Measurements from ENCODE around the gene MRPL12. TPM values are rescaled to one million over a fixed set of nuclear protein-coding genes. Genes with fewer than 3 reads are reported as not detected.
A peak's percentile ranks its signal among the peaks of the same experiment; 100 is the strongest.

The MRPL12 gene
- total RNA-seq, 1 donor from 2014 or later: 13.2 TPM

DNA sequence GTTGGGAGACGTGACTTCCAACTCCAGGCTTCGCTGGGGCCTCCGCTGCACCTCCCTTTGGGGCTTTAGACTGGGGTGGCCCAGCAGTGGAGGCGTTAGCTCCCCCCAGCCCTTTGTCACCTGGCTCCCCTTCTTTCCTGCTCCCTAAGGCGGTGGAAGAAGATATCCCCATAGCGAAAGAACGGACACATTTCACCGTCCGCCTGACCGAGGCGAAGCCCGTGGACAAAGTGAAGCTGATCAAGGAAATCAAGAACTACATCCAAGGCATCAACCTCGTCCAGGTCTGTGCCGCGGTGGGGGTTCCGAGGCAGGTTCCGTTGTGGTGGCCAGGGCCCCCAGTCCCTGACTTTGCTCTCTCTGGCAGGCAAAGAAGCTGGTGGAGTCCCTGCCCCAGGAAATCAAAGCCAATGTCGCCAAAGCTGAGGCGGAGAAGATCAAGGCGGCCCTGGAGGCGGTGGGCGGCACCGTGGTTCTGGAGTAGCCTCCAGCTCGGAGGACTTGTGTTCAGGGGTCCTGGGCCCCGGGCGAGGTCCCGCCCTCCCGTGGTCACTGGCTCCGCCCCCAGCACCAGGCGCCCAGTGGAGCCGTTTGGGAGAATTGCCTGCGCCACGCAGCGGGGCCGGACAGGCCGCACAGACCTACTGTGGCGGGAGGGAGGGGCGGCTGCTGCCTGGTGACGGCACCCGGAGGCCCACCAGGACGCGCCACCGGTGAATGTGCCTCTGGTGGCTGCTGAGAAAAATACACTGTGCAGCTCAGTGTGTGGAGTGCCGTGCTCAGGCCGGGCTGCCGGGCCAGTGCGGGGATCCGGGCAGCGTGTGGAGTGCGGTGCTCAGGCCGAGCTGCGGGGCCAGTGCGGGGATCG, 3.8 kb downstream of the MRPL12 start:
- no peak overlapping the region for H3K9ac ChIP-seq
- no peak overlapping the region for H3K4me2 ChIP-seq
- Mint-ChIP-seq H3K4me1 (peaks cover 25% of the 10 kb centered on the region), H3K27ac (no peak overlapping the region), H3K9me3 (no peaks in the 10 kb centered on the region), H3K4me3 (no peak overlapping the region), H3K36me3 (peaks cover 13% of the 10 kb centered on the region), H3K27me3 (ENCODE audit: insufficient read depth, low read depth) (peaks cover 7% of the 10 kb centered on the region)
- H3K27me3 ChIP-seq: peaks cover 21% of the 10 kb centered on the region
- no peaks in the 10 kb centered on the region for H3K36me3 ChIP-seq
- no peak overlapping the region for H2AFZ ChIP-seq (replicated peaks)
- H3K27ac ChIP-seq: no peak overlapping the region
- H3K4me1 ChIP-seq: peaks cover 27% of the 10 kb centered on the region
- DNase-seq (ENCODE audit: low spot score): no peak
- no peaks in the 10 kb centered on the region for H3K9me3 ChIP-seq (ENCODE audit: low read depth)
- peaks cover 44% of the 10 kb centered on the region for H3F3A ChIP-seq (ENCODE audit: low read depth)
- no peak for TF ChIP-seq EZH2 (IDR thresholded peaks at IDR 0.05)
- TF ChIP-seq EZH2phosphoT487 (IDR thresholded peaks at IDR 0.05): no peak
- TF ChIP-seq, protein P1, sequence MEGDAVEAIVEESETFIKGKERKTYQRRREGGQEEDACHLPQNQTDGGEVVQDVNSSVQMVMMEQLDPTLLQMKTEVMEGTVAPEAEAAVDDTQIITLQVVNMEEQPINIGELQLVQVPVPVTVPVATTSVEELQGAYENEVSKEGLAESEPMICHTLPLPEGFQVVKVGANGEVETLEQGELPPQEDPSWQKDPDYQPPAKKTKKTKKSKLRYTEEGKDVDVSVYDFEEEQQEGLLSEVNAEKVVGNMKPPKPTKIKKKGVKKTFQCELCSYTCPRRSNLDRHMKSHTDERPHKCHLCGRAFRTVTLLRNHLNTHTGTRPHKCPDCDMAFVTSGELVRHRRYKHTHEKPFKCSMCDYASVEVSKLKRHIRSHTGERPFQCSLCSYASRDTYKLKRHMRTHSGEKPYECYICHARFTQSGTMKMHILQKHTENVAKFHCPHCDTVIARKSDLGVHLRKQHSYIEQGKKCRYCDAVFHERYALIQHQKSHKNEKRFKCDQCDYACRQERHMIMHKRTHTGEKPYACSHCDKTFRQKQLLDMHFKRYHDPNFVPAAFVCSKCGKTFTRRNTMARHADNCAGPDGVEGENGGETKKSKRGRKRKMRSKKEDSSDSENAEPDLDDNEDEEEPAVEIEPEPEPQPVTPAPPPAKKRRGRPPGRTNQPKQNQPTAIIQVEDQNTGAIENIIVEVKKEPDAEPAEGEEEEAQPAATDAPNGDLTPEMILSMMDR (IDR thresholded peaks at IDR 0.05): no peak
- H3K79me2 ChIP-seq (ENCODE audit: low read depth): peaks cover 35% of the 10 kb centered on the region
- no peak overlapping the region for H3K4me3 ChIP-seq
- peaks cover 12% of the 10 kb centered on the region for H4K20me1 ChIP-seq (ENCODE audit: low read depth)

DNA sequence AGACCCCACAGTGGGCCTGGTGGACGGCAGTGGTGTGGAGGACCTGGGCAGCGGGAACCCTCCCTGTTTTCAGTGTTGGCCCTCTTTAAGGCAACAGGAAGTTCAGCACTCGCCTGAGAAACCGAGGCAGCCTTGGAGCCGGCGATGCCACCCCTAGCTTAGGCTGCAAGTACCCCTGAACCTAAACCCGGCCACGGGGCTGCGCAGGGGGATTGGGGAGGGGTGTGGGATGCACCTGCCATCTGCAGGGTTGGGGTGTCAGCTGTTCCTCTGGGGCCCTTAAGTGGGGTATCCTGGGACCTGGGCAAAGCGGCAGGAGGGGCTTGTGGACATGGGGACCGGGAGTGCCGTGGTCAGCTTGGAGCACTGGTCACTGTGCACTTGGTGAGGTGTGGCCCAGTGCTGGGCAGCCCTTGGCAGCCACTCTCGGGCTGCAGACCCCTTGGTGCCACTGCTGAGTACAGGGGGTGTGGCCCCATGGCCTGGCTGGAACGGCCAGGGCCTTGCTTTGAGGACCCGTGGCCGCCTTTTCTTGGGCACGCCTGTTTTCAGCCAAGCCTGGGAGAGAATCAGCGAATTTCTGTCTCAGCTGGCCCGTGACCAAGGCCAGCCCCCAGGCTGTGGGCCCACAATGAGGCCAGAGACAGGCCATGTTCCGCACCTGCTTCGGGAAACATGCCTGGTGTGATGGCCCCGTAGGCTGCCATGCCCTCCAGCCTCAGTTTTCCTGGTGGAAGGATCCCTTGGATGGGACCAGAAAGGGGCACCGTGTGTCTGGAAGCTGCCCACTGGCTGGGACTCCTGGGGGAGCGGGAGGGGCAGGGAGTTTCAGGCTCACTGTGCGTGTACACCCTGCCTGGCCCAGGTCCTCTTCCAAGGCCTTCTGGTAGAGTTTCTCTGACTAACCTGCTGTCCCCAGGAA, 4.8 kb downstream of the MRPL12 start:
- no peak for DNase-seq (ENCODE audit: low spot score)
- Mint-ChIP-seq H3K4me3 (no peak overlapping the region), H3K4me1 (peaks cover 22% of the 10 kb centered on the region), H3K9me3 (no peaks in the 10 kb centered on the region), H3K27me3 (ENCODE audit: insufficient read depth, low read depth) (peaks cover 4% of the 10 kb centered on the region), H3K36me3 (peaks cover 13% of the 10 kb centered on the region), H3K27ac (no peak overlapping the region)
- H3K4me1 ChIP-seq: peaks cover 30% of the 10 kb centered on the region
- no peaks in the 10 kb centered on the region for H3K9me3 ChIP-seq (ENCODE audit: low read depth)
- H2AFZ ChIP-seq (replicated peaks): no peak overlapping the region
- H3K4me3 ChIP-seq: no peak overlapping the region
- peaks cover 11% of the 10 kb centered on the region for H4K20me1 ChIP-seq (ENCODE audit: low read depth)
- H3K27me3 ChIP-seq: peaks cover 21% of the 10 kb centered on the region
- H3K27ac ChIP-seq: no peak overlapping the region
- H3K79me2 ChIP-seq (ENCODE audit: low read depth): peaks cover 33% of the 10 kb centered on the region
- H3K36me3 ChIP-seq: no peaks in the 10 kb centered on the region
- no peak overlapping the region for H3K4me2 ChIP-seq
- H3K9ac ChIP-seq: no peak overlapping the region
- H3F3A ChIP-seq (ENCODE audit: low read depth): peaks cover 44% of the 10 kb centered on the region
- TF ChIP-seq EZH2phosphoT487 (IDR thresholded peaks at IDR 0.05) (no peak), EZH2 (IDR thresholded peaks at IDR 0.05) (no peak)
- TF ChIP-seq, protein P1 (IDR thresholded peaks at IDR 0.05): no peak

DNA sequence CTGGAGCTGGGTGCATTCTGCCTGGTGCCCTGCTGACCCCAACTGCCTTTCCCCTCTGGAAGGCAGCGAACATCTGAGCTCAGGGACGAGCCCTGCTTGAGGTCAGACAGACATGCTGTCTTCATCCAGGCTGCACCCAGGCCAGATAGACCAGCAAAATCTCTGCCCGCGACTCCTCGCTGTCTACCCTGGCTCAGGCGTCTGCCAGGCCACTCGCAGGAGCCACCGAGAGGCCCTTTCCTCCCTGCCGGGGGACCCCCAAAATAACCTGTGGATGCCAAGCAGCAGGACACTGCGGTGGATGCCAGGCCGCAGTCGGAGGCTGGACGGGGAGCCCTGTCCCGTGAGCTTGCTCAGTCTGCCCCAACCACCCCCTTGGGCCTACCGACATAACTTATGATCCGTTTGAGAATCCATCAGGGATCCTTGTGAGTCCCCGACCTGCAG, 5.6 kb downstream of the MRPL12 start:
- no peak overlapping the region for H3K4me2 ChIP-seq
- no peak overlapping the region for H3K4me3 ChIP-seq
- H3K4me3 Mint-ChIP-seq: peak overlapping the region; percentile 27
- DNase-seq (ENCODE audit: low spot score): no peak
- H3K27me3 ChIP-seq: peaks cover 21% of the 10 kb centered on the region
- H3F3A ChIP-seq (ENCODE audit: low read depth): peaks cover 46% of the 10 kb centered on the region
- H3K27ac Mint-ChIP-seq: no peak overlapping the region
- peak overlapping the region; percentile 63 for H3K27ac ChIP-seq
- H2AFZ ChIP-seq (replicated peaks): no peak overlapping the region
- H3K4me1 Mint-ChIP-seq: peaks cover 26% of the 10 kb centered on the region
- H3K36me3 ChIP-seq: no peaks in the 10 kb centered on the region
- peaks cover 31% of the 10 kb centered on the region for H3K79me2 ChIP-seq (ENCODE audit: low read depth)
- no peaks in the 10 kb centered on the region for H3K9me3 ChIP-seq (ENCODE audit: low read depth)
- H3K27me3 Mint-ChIP-seq (ENCODE audit: insufficient read depth, low read depth): peaks cover 4% of the 10 kb centered on the region
- peaks cover 17% of the 10 kb centered on the region for H4K20me1 ChIP-seq (ENCODE audit: low read depth)
- H3K4me1 ChIP-seq: peaks cover 38% of the 10 kb centered on the region
- H3K9ac ChIP-seq: no peak overlapping the region
- TF ChIP-seq EZH2phosphoT487 (IDR thresholded peaks at IDR 0.05) (no peak), EZH2 (IDR thresholded peaks at IDR 0.05) (no peak)
- TF ChIP-seq, protein P1 (IDR thresholded peaks at IDR 0.05): no peak
- no peaks in the 10 kb centered on the region for H3K9me3 Mint-ChIP-seq
- peaks cover 13% of the 10 kb centered on the region for H3K36me3 Mint-ChIP-seq

Data from neural progenitor cell (in vitro differentiated cells).